GM13977 (cell line): Measurements from ENCODE around the gene ACAD11.

Experiments
- DNase-seq: peaks from one replicate; pipeline ENCODE4 v3.0.0; 2012; ENCODE audit warnings: low spot score
- CTCF ChIP-seq: IDR thresholded peaks from 2 replicates; pipeline ENCODE4 v1.5.1; 2012; ENCODE audit warnings: mild to moderate bottlenecking, control low read depth; ENCODE audit not compliant: insufficient read depth; ENCODE audit errors: extremely low read depth, missing control alignments
- in situ Hi-C: fragments of 300-500 bp; cut with MboI; formaldehyde crosslinking; loops from one replicate; pipeline ENCODE4 v1.12.0; 2022; ENCODE audit warnings: low sequenced_read_pairs, low pct_unique_long_range_greater_than_20kb, mixed read lengths, inconsistent platforms; ENCODE audit not compliant: unreplicated experiment

ACAD11 gene

GRCh38 chr3:132539681-132540080, 119.9 kb downstream of the ACAD11 start:
- no peak for DNase-seq
- in situ Hi-C loops: loop anchor here (5.0 kb wide), 1 partner anchor 113 kb away; no protein-coding TSS in a partner anchor
- no peak for TF ChIP-seq CTCF

GRCh38 chr3:132538072-132538471, 121.5 kb downstream of the ACAD11 start:
- TF ChIP-seq CTCF: no peak
- in situ Hi-C loops: loop anchor here (5.0 kb wide), 1 partner anchor 114 kb away; no protein-coding TSS in a partner anchor
- DNase-seq: no peak

- TF ChIP-seq CTCF: no peak
- DNase-seq: no peak
- in situ Hi-C loops: loop anchor here (5.0 kb wide), 1 partner anchor 115 kb away; no protein-coding TSS in a partner anchor
These were observed 122.3 kb downstream of the ACAD11 start for GRCh38 chr3:132537297-132537696.

- in situ Hi-C loops: loop anchor here (5.0 kb wide), 1 partner anchor 116 kb away; no protein-coding TSS in a partner anchor
- TF ChIP-seq CTCF: no peak
- no peak for DNase-seq
These were observed 123.0 kb downstream of the ACAD11 start for GRCh38 chr3:132536442-132537153.

- TF ChIP-seq CTCF: peak; percentile 65
- DNase-seq: peak; percentile 33
- in situ Hi-C loops: loop anchor here (5.0 kb wide), 1 partner anchor 116 kb away; no protein-coding TSS in a partner anchor
These were observed 123.8 kb downstream of the ACAD11 start for GRCh38 chr3:132535575-132536441.

- no peak for TF ChIP-seq CTCF
- in situ Hi-C loops: no loop called here
- DNase-seq: no peak
These were observed 129.0 kb downstream of the ACAD11 start for GRCh38 chr3:132530624-132531023.
